Hindlimb muscle (tissue), 1 donor: ENCODE data around the gene ZSWIM3. TPM values are rescaled to one million over a fixed set of nuclear protein-coding genes. Genes with fewer than 3 reads are reported as not detected.
A peak's percentile ranks its signal among the peaks of the same experiment; 100 is the strongest.

Experiments used
- DNase-seq: peaks from one replicate; pipeline ENCODE4 v3.0.0-alpha.2; 2013
- polyA plus RNA-seq: library from polyadenylated mRNA; unstranded; fragments of 120-200 nt; gene quantifications from one replicate; pipeline ENCODE4 v1.2.1, GENCODE V29; 2013; ENCODE audit not compliant: insufficient read length

ZSWIM3 gene
- polyA plus RNA-seq, 1 donor: 4.2 TPM

DNA sequence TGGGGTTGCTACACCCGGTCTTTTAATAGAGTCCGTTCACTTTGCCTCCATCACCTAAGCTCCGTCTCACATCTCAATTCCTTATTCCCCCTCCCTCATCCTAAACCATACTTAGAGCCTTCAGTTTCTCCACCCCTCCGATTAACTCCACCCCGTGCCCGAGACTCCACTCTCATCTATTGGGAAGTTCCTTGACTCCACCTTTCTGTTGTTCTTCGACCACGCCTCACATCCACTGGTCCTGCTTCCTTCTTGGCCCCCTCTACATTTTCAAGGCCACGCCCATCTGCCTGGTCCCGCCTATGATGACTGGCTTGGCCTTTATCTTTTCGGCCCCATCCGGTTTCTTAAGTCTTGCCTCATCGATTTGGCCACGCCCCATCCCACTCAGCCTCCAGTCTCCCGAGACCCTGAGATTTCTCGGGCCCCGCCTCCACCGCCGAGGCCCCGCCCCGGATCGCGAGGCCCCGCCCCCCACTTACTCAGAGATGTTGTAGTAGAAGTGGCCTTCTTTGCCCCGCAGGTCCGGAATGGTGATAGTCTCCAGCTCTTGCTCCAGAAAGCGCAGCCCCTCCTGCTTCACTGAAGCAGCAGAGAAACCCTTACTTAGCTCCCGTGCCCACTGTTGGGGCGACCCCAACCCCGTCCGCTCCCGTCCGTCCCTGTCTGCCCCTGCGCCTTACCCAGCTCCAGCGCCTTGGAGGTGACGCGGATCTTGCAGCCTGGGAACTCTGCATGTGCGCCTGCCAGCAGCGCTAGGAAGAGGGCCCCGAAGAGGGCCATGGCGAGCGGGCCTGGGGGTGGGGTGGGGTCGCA, 53.5 kb downstream of the ZSWIM3 start:
- DNase-seq: peak; percentile 89

DNA sequence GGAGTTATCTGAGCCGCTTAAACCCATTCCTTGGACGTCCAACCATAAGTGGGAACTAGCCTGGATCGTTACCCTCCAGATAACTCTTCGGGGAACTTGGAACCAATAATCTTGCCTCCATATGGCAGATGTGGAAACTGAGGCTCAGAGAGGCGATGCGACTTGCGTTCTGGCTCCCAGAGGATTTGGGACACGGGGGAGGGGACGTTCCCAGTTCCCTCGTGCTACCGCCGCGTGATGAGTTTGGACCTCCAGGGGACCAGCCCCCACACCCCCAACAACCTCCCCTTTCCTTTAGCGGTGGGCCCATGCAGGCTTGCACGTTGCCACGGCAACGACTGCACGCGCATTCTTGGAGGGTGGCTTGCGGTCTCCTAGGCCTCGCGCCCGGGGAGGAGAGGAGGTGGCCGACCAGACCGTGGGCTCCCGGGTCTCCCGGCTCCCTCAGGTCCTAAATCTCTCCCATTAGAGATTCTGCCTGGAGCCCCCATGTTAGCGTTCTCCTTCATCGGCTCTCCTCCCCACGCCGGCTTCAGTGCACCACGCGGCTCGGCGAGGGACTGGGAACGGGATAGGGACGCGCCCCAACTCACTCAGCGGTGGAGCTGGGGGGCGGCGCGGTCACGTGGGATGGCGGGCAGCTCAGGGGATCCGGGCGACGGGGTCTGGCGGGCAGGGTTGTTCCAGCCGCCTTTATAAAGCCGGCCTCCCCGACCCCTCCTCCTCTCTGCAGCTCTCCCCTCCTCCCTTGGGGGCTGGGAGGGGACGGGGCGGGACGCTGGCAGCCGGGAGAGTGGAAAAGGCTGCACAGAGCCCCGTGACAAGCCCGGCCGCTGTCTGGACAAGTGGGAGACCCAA, 54.3 kb downstream of the ZSWIM3 start, which contains the start of gene PLTP:
Gene PLTP (minus strand): TSS at position 670 of the 858 bp plus-strand sequence. CDS start 703 bp downstream, outside the sequence.
- peak; percentile 78 for DNase-seq

DNA sequence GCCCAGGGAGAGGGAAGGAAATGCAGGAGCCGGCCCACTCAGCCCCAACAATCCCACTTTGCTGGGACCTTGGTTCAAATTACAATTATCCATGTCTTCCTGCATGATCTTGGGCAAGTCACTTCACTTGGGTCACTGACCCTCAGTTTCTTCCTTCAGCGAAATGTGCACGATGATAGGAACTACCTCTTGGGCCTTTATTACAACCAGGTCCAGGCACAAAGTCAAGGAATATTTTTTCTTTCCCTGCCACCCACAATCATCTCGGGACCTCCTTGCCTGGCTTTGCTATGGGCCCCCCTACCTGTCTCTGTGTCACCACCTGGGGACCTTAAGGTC, 54.9 kb downstream of the ZSWIM3 start:
- DNase-seq: no peak

DNA sequence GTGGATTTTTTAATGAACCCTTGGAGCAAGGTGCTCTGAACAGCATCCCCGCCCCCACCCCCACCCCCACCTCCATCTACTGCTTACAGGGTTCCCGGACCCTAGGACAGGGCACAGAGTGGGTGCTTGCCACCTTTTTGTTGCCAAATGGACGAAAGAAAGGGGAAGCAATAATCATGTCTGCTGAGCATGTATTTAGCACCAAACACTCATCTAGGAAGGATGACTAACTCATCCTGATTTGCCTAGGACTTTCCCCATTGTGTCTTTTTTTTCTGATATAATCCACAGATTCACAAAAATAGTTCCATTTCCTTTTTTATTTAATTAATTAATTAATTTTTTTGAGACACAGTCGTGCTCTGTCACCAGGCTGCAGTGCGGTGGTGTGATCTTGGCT, 55.7 kb downstream of the ZSWIM3 start:
- DNase-seq: no peak

DNA sequence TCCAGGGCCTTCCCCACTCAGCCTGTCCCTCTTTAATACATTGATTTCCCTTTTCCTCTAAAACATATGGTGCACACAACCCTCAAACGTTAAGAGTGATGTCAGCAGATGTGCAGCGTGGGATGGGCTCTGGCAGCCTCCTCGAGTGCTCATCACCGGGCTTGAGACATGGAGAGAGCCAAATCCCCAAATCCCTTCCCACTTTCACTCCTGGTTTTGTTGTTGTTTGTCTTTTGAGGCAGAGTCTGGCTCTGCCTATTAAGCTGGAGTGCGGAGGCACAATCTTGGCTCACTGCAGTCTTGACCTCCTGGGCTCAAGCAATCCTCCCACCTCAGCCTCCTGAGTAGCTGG, 60.4 kb downstream of the ZSWIM3 start:
- DNase-seq: peak; percentile 77

DNA sequence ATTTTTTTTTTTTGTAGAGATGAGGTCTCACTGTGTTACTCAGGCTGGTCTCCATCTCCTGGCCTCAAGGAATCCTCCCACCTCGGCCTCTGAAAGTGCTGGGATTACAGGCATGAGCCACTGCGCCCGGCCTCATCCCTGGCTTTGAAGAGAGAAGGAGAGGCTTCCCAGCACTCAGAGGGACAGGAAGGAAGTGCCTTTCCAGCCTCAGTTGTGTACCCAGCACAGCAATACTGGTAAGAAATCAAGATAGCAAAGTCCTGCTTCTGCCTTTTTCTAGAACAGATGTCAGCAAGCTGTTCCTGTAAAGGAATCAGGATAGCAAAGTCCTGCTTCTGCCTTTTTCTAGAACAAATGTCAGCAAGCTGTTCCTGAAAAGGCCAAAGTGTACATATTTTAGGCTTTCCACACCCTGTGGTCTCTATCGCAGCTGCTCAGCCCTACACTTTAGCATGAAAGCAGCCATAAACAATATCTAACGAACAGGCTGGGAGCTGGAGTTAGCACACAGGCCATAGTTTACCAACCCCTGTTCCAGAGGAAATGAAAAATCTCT, 60.8 kb downstream of the ZSWIM3 start:
- no peak for DNase-seq

DNA sequence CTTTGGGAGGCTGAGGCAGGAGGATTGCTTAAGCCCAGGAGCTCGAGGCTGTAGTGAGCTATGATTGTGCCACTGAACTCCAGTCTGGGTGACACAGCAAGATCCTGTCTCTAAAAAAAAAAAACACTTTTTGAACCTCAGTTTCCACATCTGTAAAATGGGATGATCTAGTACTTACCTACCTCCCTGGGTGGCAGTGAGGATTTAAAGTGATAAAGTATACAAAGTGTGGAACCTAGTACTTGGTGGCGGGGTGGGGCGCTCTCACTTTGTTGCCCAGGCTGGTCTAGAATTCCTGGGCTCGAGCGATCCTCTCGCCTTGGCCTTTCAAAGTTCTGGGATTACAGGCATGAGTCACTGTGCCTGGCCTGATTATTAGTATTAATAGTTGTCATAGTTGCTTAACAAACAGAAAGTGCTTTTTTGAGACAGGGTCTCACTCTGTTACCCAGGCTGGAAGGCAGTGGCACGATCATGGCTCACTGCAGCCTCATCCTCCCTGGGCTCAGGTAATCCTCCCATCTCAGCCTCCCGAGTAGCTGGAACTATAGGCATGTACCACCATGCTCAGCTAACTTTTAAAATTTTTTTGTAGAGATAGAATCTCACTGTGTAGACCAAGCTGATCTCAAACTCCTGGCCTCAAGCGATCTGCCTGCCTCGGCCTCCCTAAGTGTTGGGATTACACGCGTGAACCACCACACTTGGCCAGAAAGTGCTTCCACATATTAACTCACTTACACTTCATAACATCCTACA, 61.5 kb downstream of the ZSWIM3 start:
- DNase-seq: no peak

DNA sequence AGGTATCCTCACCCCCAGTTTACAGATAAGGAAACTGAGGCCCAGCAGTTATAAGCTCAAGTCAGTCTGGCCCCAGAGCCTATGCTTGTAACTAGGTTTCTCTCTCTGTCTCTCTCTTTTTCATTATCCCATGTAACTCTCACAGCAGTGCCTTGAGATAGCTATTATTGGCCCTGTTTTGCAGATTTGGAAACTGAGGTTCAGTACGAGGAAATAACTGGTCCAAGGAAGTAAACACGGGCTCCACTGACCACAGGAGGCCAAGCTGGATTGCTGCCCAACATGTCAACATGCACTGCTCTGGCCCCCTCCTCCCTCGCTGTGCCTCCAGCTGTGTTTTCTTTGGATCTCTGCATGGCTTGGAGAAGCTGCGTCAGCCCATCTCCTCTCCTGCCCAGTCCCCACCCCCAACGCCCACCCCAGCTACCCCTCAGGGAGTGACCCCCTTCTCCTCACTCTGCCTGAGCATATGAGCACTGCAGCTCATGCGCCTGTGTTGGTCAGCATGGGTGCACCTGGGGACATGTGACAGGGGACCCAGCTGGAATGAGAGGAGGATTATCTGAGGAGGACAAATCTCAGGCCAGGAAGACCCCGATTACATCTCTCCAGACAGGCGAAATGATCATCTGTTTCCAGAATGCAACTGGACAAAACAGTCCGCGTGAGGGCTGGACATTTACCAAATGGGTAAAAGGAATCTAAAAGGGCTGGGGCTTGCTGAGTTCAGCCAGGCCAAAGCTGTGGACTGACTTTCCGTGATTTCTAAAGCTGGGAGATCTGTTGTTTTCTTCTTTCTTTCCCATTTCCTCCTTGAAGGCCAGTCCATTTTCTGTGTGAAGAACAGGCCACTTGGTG, 62.4 kb downstream of the ZSWIM3 start:
- peak; percentile 70 for DNase-seq

DNA sequence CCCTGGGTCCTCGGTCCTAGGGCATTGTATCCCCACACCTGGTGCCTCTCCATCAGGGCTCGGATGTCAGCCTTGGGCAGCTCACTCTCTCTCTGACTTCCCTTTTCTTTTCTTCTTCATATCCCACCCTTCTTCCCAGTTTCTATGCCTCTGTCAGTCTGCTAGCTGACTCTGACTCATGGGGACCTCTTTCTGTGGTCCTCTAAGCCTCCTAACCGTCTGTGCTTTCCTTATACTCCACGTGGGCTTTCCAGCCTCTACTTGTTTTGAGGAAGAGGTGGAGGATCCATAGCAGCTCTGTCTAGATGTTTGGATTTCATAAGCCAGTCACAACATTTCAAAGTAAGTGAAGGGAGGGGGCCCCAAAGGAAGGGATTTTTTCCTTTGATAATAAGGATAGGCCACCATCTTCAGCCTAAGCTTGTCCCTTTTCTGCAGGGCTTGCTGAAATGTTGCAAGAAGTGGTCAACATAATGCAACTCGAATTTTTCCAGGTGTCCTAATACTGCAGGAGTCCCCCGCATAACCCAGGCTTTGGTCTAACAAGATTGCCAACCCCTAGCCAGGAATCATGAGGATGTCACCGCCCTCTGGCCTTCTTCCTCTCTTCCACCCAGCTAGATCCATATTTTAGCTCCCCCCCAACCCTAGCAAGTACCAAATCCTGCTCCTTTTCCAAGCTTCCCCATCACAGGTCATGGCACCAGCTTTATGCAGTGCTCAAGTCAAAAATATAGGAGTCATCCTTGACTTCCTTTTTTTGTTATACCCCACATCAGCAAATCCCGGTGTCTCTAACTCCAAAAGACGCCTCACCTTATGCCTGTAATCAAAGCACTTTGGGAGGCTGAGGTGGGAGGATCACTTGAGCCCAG, 63.3 kb downstream of the ZSWIM3 start:
- no peak for DNase-seq

DNA sequence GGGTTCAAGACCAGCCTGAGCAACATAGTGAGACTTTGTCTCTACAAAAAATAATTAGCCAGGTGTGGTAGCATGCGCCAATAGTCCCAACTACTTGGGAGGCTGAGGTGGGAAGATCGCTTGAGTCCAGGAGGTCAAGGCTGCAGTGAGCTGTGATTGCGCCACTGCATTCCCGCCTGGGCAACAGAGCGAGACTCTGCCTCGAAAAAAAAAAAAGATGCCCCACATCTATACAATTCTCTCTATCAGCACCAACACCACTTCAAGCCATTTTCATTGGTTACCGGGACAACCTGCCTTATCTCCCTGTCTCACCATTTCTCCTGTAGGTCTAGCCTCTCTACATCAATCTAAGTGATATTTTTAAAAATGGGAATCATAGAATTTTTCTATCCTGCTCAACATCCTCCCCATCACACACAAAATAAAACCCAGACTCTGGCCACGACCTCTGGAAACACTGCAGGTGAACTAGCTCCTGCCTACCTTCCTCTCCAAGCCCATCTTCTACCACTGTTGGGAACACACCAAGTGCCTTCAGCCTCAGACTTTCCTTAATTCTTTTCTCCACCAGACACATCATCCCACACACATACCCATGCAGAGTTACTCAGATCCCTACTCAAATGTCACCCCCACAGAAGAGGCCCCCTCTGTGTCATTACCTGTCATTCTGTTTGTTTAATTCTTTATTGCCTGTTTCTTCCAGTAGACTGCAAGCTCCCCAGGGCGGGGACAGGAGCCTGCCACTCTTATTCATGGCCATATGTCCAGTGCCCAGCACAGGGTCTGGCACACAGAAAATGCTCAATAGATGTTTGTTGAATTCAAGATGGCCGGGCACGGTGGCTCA, 64.1 kb downstream of the ZSWIM3 start:
- no peak for DNase-seq

DNA sequence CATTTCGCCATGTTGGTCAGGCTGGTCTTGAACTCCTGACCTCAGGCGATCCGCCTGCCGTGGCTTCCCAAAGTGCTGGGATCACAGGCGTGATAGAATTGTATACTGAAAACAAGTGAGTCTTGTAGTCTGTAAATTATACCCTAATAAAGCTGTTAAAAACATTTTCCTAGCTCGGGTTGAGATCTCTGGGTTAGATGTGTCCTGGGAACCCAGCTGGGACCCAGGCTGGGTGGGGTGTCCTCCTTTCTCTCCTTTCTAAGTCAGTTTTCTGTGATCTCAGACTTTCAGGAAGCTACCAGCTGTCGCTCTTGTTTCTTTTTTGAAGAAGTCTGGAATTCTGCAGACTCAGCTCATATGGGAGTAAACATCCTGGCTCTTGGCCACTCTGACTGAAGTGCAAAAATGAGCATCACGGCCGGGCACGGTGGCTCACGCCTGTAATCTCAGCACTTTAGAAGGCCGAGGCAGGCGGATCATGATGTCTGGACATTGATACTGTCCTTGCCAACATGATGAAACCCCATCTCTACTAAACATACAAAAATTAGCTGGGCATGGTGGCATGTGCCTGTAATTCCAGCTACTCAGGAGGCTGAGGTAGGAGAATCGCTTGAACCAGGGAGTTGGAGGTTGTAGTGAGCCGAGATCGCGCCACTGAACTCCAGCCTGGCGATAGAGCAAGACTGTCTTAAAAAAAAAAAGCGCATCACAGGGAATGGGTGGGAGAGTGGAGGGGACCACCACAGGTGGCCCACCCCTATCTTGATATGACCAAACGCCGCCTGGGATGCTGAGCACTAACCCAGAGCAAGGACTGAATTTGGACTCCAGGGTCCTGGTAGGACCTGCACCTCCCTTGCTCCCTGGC, 67.2 kb downstream of the ZSWIM3 start:
- DNase-seq: peak; percentile 56

DNA sequence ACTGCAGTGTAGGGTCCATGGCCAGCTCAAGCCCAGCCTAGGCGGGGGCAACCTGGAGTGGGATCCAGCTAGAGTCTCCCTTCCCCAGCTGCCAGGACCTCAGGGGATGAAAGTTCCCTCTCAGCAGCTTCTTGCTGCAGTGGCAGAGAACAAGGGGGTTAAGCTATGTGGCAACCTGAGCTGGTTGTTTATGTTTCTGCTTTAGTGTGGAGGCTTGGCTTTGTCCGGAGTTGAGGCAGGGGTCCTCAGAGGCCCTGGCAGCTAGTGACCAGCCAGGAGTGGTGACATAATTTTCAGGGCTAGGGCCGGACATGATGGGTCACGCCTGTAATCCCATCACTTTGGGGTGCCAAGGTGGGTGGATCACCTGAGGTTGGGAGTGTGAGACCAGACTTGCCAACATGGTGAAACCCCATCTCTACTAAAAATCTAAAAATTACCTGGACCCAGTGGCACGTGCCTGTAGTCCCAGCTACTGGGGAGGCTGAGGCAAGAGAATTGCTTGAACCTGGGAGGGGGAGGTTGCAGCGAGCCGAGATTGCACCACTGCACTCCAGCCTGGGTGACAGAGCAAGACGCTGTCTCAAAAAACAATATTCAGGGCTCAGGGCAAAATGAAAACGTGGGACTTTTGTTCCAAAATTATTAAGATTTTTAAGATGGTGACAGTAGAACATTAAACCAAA, 68.5 kb downstream of the ZSWIM3 start:
- DNase-seq: no peak

DNA sequence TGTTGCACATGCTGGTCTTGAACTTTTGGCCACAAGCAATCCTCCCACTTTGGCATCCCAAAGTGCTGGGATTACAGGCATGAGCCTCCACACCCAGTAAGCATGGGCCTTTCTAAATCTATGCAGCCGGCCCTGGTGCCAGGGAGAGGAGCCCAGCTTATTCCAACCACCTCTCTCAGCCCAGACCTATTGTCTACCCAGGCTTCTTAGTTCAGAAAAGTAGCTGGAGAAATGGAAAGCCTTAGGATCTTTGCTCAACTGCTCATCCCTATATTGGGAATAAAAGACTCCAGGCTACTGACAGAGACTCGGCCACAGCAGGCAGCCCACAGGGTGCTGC, 69.3 kb downstream of the ZSWIM3 start:
- no peak for DNase-seq

DNA sequence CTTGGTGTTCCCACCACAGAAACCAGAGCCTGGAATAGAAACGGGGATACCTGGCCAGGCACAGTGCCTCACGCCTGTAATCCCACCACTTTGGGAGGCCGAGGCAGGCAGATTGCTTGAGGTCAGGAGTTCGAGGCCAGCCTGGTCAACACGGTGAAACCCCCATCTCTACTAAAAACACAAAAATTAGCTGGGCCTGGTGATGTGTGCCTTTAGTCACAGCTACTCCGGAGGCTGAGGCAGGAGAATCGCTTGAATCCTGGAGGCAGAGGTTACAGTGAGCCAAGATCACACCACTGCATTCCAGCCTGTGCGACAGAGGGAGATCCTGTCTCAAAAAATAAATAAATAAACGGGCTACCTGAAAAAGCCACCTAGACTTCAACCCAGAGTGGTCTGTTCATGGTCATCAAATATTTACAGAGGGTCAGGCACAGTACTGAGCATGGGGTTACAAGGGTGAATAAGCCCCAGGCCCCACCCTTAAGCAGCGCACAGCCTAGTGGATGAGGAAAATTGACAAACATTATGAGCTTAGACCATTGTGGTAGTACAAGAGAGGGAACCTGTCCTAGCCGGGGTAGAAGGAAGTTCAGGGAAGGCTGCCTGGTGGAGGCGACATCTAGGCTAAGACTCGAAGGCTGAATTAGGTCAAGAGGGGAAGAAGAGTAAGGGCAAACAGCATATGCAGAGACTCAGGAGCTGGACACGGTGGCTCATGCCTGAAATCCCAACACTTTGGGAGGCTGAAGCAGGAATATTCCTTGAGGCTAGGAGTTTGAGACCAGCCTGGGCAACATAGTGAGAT, 69.9 kb downstream of the ZSWIM3 start:
- no peak for DNase-seq
